Astrocyte of the cerebellum (primary cell): ENCODE data around the gene ACTA1.

Source experiments
- DNase-seq: peaks from one replicate; pipeline ENCODE4 v3.0.0-alpha.2; 2011; ENCODE audit warnings: low read depth
- H3K4me3 ChIP-seq: 2 replicates; pipeline ENCODE4 v1.5.1; 2011; ENCODE audit warnings: mild to moderate bottlenecking, low read depth, low read length, moderate library complexity
- CTCF ChIP-seq: IDR thresholded peaks from 2 replicates; pipeline ENCODE4 v1.5.1; 2012; ENCODE audit warnings: low read length, low read depth, moderate library complexity, mild to moderate bottlenecking; ENCODE audit errors: missing control alignments
- in situ Hi-C: cut with HindIII; loops from 2 replicates; pipeline ENCODE4 v1.10.0; 2017; ENCODE audit warnings: low sequenced_read_pairs

ACTA1 gene

GRCh38 chr1:229392936-229393335 is 41.0 kb downstream of the ACTA1 start:
- in situ Hi-C loops = no loop called here
- no peak overlapping the region for H3K4me3 ChIP-seq
- no peak for DNase-seq
- TF ChIP-seq CTCF = no peak

GRCh38 chr1:229390130-229390529 is 43.8 kb downstream of the ACTA1 start:
- in situ Hi-C loops = no loop called here
- no peak for DNase-seq
- no peak overlapping the region for H3K4me3 ChIP-seq
- no peak for TF ChIP-seq CTCF

- TF ChIP-seq CTCF = no peak
- H3K4me3 ChIP-seq = no peak overlapping the region
- in situ Hi-C loops = no loop called here
- DNase-seq = no peak
Measured at GRCh38 chr1:229388897-229389580, 44.9 kb downstream of the ACTA1 start.

GRCh38 chr1:229385853-229386456 is 47.9 kb downstream of the ACTA1 start:
- in situ Hi-C loops = no loop called here
- no peak overlapping the region for H3K4me3 ChIP-seq
- no peak for TF ChIP-seq CTCF
- no peak for DNase-seq

GRCh38 chr1:229384822-229385221 is 49.1 kb downstream of the ACTA1 start:
- no peak for TF ChIP-seq CTCF
- no peak overlapping the region for H3K4me3 ChIP-seq
- in situ Hi-C loops = no loop called here
- no peak for DNase-seq

- no peak for DNase-seq
- no peak for TF ChIP-seq CTCF
- in situ Hi-C loops = no loop called here
- no peak overlapping the region for H3K4me3 ChIP-seq
Measured at GRCh38 chr1:229383961-229384360, 49.9 kb downstream of the ACTA1 start.
